ENCODE results near the gene CDC42BPA. TPM values are rescaled to one million over a fixed set of nuclear protein-coding genes. Genes with fewer than 3 reads are reported as not detected.

Gene CDC42BPA
- total RNA-seq, 2 experiments from 2014 or later, result 1.8 to 2.1 TPM

GRCh38 chr1:227323171-227323966 lies 5.1 kb upstream of the CDC42BPA start:
- Mint-ChIP-seq H3K4me1 (ENCODE audit: low read depth) (no peaks in the 10 kb centered on the region), H3K9me3 (no peaks in the 10 kb centered on the region), H3K27ac (no peak overlapping the region), H3K4me3 (no peak overlapping the region), H3K27me3 (peaks cover 29% of the 10 kb centered on the region), H3K36me3 (ENCODE audit: low read depth) (no peaks in the 10 kb centered on the region)
- intact Hi-C loops (cut with micrococcal nuclease), result no loop called here
- TF ChIP-seq CTCF (IDR thresholded peaks at IDR 0.05), result no peak
- ATAC-seq (no peak), DNase-seq (no peak)
- POLR2A ChIA-PET, result no interaction called here
- CTCF ChIA-PET, result no interaction called here

GRCh38 chr1:227322376-227322775 lies 4.1 kb upstream of the CDC42BPA start:
- CTCF ChIA-PET, result no interaction called here
- H3K4me1 Mint-ChIP-seq (ENCODE audit: low read depth), result peaks cover 2% of the 10 kb centered on the region
- no peak overlapping the region for H3K27ac Mint-ChIP-seq
- H3K4me3 Mint-ChIP-seq, result no peak overlapping the region
- ATAC-seq, result no peak
- no peaks in the 10 kb centered on the region for H3K9me3 Mint-ChIP-seq
- DNase-seq, result no peak
- TF ChIP-seq CTCF (IDR thresholded peaks at IDR 0.05), result no peak
- POLR2A ChIA-PET, result no interaction called here
- intact Hi-C loops (cut with micrococcal nuclease), result no loop called here
- H3K27me3 Mint-ChIP-seq, result peaks cover 32% of the 10 kb centered on the region
- H3K36me3 Mint-ChIP-seq (ENCODE audit: low read depth), result no peaks in the 10 kb centered on the region

GRCh38 chr1:227321035-227321434 lies 2.7 kb upstream of the CDC42BPA start:
- H3K27ac Mint-ChIP-seq, result no peak overlapping the region
- H3K4me3 Mint-ChIP-seq, result no peak overlapping the region
- POLR2A ChIA-PET, result no interaction called here
- no peak for TF ChIP-seq CTCF (IDR thresholded peaks at IDR 0.05)
- DNase-seq, result peak; percentile 9
- CTCF ChIA-PET, result no interaction called here
- ATAC-seq, result peak; percentile 48
- H3K27me3 Mint-ChIP-seq, result peaks cover 43% of the 10 kb centered on the region
- intact Hi-C loops (cut with micrococcal nuclease), result no loop called here
- H3K4me1 Mint-ChIP-seq (ENCODE audit: low read depth), result peaks cover 2% of the 10 kb centered on the region
- no peaks in the 10 kb centered on the region for H3K9me3 Mint-ChIP-seq
- H3K36me3 Mint-ChIP-seq (ENCODE audit: low read depth), result no peaks in the 10 kb centered on the region

GRCh38 chr1:227320476-227320875 lies 2.2 kb upstream of the CDC42BPA start:
- intact Hi-C loops (cut with micrococcal nuclease), result no loop called here
- H3K4me1 Mint-ChIP-seq (ENCODE audit: low read depth), result peaks cover 2% of the 10 kb centered on the region
- no peak overlapping the region for H3K27ac Mint-ChIP-seq
- no peak overlapping the region for H3K4me3 Mint-ChIP-seq
- H3K9me3 Mint-ChIP-seq, result no peaks in the 10 kb centered on the region
- CTCF ChIA-PET, result no interaction called here
- H3K36me3 Mint-ChIP-seq (ENCODE audit: low read depth), result no peaks in the 10 kb centered on the region
- TF ChIP-seq CTCF (IDR thresholded peaks at IDR 0.05), result no peak
- no peak for ATAC-seq
- no peak for DNase-seq
- POLR2A ChIA-PET, result no interaction called here
- peaks cover 47% of the 10 kb centered on the region for H3K27me3 Mint-ChIP-seq

GRCh38 chr1:227318853-227319607 lies 738 bp upstream of the CDC42BPA start:
- CTCF ChIA-PET, result no interaction called here
- no peaks in the 10 kb centered on the region for H3K36me3 Mint-ChIP-seq (ENCODE audit: low read depth)
- peaks cover 52% of the 10 kb centered on the region for H3K27me3 Mint-ChIP-seq
- intact Hi-C loops (cut with micrococcal nuclease), result no loop called here
- DNase-seq, result no peak
- peak overlapping the region; percentile 44 for H3K4me3 Mint-ChIP-seq
- no peak overlapping the region for H3K27ac Mint-ChIP-seq
- TF ChIP-seq CTCF (IDR thresholded peaks at IDR 0.05), result no peak
- peak; percentile 15 for ATAC-seq
- POLR2A ChIA-PET, result no interaction called here
- peaks cover 2% of the 10 kb centered on the region for H3K4me1 Mint-ChIP-seq (ENCODE audit: low read depth)
- H3K9me3 Mint-ChIP-seq, result no peaks in the 10 kb centered on the region

Measured in activated CD8-positive, alpha-beta T cell treated with anti-CD3 and anti-CD28 coated beads for 36 hours (primary cell).